Measurements from ENCODE around the gene ZNF319. TPM values are rescaled to one million over a fixed set of nuclear protein-coding genes. Genes with fewer than 3 reads are reported as not detected.

Gene ZNF319
- total RNA-seq, 2 experiments from 2014 or later, result 5.6 to 7.0 TPM

DNA sequence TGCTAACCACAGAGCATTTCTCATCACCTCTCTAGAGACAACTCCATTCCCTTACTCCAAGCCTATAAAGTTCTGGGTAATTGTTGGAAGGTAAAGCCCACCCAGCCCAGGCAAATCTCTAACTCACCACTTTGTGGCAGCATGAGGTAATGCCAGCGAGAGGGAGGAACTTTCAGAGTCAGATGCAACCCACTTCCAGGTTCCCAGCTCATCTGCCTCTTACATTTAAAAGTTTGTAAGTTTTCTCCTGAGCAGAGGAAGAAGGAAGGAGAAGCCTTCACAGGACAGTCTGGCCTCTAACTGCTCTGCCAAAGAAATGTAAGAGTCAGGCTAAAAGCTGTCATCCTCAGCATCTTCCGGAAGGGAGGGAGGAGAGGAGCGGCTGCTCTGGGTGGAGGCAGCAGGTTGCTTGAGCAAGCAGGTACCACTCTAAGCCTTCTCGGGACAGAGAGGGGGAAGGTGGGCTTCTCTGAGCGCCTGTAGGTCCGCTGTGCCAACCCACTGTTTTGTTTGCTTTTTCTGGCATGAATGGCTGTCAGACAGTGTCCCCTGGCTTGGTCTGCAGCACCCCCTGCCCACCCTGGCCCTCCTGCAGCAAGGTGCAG, 1.0 kb downstream of the ZNF319 start:
- H3K9me3 Mint-ChIP-seq, result no peaks in the 10 kb centered on the region
- H3K27me3 Mint-ChIP-seq, result no peaks in the 10 kb centered on the region
- peak overlapping the region; percentile 81 for H3K27ac Mint-ChIP-seq
- ATAC-seq, result peak; percentile 10
- peak overlapping the region; percentile 76 for H3K4me3 Mint-ChIP-seq
- peaks cover 53% of the 10 kb centered on the region for H3K4me1 Mint-ChIP-seq (ENCODE audit: low read depth)
- peaks cover 16% of the 10 kb centered on the region for H3K36me3 Mint-ChIP-seq (ENCODE audit: low read depth)
- CTCF ChIA-PET, result interaction anchor here (0.9 to 4.3 kb wide), 14 partner anchors 11 to 583 kb away, joined by 3 to 36 read pairs (median 4); partner anchors contain the start of gene CFAP20
- intact Hi-C loops (cut with micrococcal nuclease), result no loop called here
- peak; percentile 50 for DNase-seq
- POLR2A ChIA-PET, result interaction anchor here (0.9 to 2.4 kb wide), 7 partner anchors 11 to 393 kb away, joined by 3 to 7 read pairs (median 4); partner anchors contain the start of gene KATNB1
- no peak for TF ChIP-seq CTCF (IDR thresholded peaks at IDR 0.05)

- Mint-ChIP-seq H3K4me1 (ENCODE audit: low read depth) (peaks cover 54% of the 10 kb centered on the region), H3K27me3 (no peaks in the 10 kb centered on the region), H3K27ac (peak overlapping the region; percentile 81), H3K4me3 (peak overlapping the region; percentile 76), H3K36me3 (ENCODE audit: low read depth) (peaks cover 14% of the 10 kb centered on the region), H3K9me3 (no peaks in the 10 kb centered on the region)
- TF ChIP-seq CTCF (IDR thresholded peaks at IDR 0.05), result no peak
- ATAC-seq (no peak), DNase-seq (no peak)
- ChIA-PET POLR2A (interaction anchor here (1.1 to 2.4 kb wide), 3 partner anchors 10 to 263 kb away, joined by 5 to 7 read pairs (median 5); partner anchors contain the start of gene KATNB1), CTCF (interaction anchor here (0.9 to 4.3 kb wide), 12 partner anchors 12 to 582 kb away, joined by 3 to 36 read pairs (median 5); partner anchors contain the start of gene CFAP20)
- intact Hi-C loops (cut with micrococcal nuclease), result no loop called here
These were observed 1.5 kb downstream of the ZNF319 start for GRCh38 chr16:57998992-57999365.

DNA sequence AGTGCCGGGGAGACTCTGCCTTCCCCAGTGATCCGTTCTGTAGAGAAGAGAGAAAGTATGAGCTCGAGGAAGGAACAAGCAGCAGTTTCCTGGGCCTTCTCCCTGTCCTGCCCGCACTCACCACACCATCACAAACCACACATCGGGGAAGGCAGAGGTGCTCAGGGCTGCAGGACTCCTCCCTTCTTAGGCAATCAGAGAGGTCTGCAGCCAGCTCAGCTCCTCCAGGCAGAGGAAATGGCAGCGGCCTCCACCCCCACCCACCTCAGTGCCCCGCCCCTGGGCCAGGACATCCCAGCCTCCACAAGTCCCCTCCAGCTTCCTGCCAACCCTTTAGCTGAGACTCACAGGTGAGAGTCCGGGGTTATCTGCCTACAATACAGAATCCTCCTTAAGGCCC, 2.0 kb downstream of the ZNF319 start:
- Mint-ChIP-seq H3K27ac (peak overlapping the region; percentile 81), H3K4me1 (ENCODE audit: low read depth) (peaks cover 51% of the 10 kb centered on the region), H3K27me3 (no peaks in the 10 kb centered on the region), H3K4me3 (peak overlapping the region; percentile 76), H3K9me3 (no peaks in the 10 kb centered on the region), H3K36me3 (ENCODE audit: low read depth) (peaks cover 11% of the 10 kb centered on the region)
- intact Hi-C loops (cut with micrococcal nuclease), result no loop called here
- peak; percentile 78 for DNase-seq
- ChIA-PET POLR2A (interaction anchor here (1.1 kb wide), 1 partner anchor 10 kb away, joined by 5 read pairs; no protein-coding TSS in a partner anchor), CTCF (interaction anchor here (0.9 to 4.3 kb wide), 7 partner anchors 18 to 582 kb away, joined by 3 to 36 read pairs (median 5); no protein-coding TSS in a partner anchor)
- peak; percentile 37 for ATAC-seq
- no peak for TF ChIP-seq CTCF (IDR thresholded peaks at IDR 0.05)

DNA sequence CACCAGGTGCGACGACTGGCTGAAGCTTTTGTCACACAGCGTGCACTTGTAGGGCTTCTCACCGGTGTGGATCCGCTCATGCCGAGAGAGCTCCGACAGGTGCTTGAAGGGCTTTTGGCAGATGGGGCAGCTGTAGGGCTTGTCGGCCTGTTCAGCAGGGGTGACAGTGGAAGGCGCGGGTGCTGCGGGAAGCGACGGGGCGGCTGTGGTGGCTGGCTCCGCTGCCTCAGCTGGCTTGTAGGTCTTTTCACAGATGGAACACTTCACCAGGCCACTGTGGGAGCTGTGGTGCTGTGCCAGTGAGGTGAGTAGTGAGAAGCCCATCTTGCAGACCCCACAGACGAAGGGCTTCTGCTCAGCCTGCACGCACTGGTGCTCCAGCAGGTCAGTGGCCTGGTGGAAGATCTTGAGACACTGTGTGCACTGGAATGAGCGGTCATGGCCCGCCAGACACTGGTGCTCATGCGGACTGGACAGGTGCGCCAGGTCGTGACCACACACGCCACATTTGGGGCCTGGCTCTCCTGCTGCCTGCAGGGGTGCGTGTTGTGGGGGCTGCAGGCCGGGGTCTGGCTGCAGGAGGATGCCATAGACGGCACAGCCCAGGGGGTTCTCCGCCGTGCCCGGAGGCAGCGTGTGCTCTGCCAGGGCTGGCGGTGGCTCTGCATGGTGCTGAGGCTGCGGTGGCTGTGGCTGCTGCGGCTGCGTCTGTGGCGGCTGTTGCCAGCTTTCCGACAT, 2.8 kb downstream of the ZNF319 start:
- Mint-ChIP-seq H3K4me1 (ENCODE audit: low read depth) (peaks cover 51% of the 10 kb centered on the region), H3K36me3 (ENCODE audit: low read depth) (peaks cover 9% of the 10 kb centered on the region), H3K9me3 (no peaks in the 10 kb centered on the region), H3K27me3 (no peaks in the 10 kb centered on the region), H3K4me3 (peak overlapping the region; percentile 76), H3K27ac (peak overlapping the region; percentile 81)
- ChIA-PET CTCF (interaction anchor here (1.0 to 4.3 kb wide), 3 partner anchors 92 to 130 kb away, joined by 3 to 36 read pairs (median 5); no protein-coding TSS in a partner anchor), POLR2A (no interaction called here)
- ATAC-seq, result no peak
- intact Hi-C loops (cut with micrococcal nuclease), result no loop called here
- DNase-seq, result no peak
- TF ChIP-seq CTCF (IDR thresholded peaks at IDR 0.05), result no peak

DNA sequence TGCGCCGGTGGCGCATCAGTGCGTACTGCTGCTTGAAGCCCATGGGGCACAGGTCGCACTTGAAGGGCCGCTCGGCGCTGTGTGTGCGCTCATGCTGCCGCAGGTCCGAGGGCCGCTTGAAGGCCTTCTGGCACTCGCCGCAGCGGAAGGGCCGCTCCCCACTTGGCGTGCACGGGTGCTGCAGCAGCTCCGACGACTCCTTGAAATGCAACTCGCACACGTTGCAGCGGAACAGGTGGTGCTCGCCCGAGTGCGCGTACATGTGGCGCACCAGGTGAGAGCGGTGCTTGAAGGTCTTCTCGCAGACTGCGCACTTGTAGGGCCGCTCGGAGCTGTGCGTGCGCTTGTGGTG, 3.3 kb downstream of the ZNF319 start:
- ChIA-PET POLR2A (no interaction called here), CTCF (interaction anchor here (4.3 kb wide), 1 partner anchor 98 kb away, joined by 36 read pairs; no protein-coding TSS in a partner anchor)
- no peak for TF ChIP-seq CTCF (IDR thresholded peaks at IDR 0.05)
- no peaks in the 10 kb centered on the region for H3K9me3 Mint-ChIP-seq
- H3K4me3 Mint-ChIP-seq, result no peak overlapping the region
- H3K27ac Mint-ChIP-seq, result no peak overlapping the region
- ATAC-seq (no peak), DNase-seq (no peak)
- peaks cover 8% of the 10 kb centered on the region for H3K36me3 Mint-ChIP-seq (ENCODE audit: low read depth)
- intact Hi-C loops (cut with micrococcal nuclease), result no loop called here
- H3K27me3 Mint-ChIP-seq, result no peaks in the 10 kb centered on the region
- peaks cover 45% of the 10 kb centered on the region for H3K4me1 Mint-ChIP-seq (ENCODE audit: low read depth)
